Measurements from ENCODE around the gene KCNJ12. TPM values are rescaled to one million over a fixed set of nuclear protein-coding genes. Genes with fewer than 3 reads are reported as not detected.
A peak's percentile ranks its signal among the peaks of the same experiment; 100 is the strongest.
"Not testable (repeated sequence)": the region's sequence is repeated elsewhere in the genome, so short reads cannot be mapped to it uniquely, and the experiment has no call there.

KCNJ12 gene
- total RNA-seq, 1 donor from 2014 or later, result 11.4 TPM

DNA sequence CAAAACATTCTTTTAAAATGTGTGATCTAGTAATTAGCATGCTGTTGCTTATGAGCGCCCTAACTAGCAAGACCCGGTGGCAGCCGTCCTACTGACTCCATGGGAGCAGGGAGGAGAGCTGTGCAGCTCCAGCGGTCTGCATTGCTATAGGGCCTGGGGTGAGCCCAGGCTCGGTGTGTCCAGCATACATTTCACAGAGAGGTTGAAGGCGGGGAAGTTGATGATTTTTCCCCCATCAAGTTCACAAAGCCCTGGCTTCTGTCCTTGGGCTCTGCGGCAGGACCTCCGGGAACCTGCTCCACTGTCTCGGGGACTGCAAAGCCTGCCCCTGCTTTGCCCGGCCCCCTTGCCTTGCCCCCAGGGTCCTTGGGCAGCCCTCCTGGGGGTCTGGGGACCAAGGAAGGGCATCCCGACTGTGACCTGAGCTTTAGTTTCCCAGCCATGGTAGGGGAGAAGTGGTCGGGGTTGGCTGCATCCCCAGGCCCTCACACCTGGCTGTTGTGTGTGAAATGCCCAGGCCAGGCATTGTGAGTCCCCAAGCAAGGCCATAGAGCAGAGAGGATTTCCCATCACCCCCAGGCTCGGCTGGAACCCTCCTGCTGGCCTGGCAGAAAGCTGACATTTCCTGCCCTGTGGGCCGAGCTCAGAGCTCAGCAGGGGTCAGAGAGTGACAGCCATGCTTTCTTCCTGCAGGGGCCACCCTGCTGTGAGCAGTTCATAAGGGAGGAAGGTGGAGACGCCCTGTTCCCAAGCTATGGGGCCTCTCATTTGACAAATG, 24.8 kb downstream of the KCNJ12 start:
- DNase-seq (no peak), ATAC-seq (no peak)
- intact Hi-C loops (cut with micrococcal nuclease), result no loop called here

DNA sequence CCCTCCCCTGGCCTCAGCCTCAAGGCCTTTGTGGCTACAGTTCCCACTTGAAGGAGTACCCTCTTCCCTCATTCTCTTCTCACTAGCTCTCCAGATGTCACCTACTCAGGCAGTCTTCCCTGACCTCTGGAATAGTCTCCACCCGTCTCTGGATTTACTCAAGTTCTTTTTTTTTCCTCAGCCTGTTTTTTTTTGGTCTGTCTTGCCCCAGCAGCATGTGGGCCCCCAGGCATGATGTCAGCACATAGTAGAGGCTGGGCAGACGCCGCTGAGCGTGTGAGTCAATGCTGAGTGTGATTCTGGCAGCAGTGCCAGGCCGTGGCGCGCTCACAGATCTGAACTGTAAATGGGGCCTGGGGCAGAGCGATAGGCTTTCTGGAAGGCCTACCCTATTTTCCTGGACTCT, 26.0 kb downstream of the KCNJ12 start:
- ATAC-seq (peak; percentile 71), DNase-seq (peak; percentile 81)
- intact Hi-C loops (cut with micrococcal nuclease), result not testable (repeated sequence)

DNA sequence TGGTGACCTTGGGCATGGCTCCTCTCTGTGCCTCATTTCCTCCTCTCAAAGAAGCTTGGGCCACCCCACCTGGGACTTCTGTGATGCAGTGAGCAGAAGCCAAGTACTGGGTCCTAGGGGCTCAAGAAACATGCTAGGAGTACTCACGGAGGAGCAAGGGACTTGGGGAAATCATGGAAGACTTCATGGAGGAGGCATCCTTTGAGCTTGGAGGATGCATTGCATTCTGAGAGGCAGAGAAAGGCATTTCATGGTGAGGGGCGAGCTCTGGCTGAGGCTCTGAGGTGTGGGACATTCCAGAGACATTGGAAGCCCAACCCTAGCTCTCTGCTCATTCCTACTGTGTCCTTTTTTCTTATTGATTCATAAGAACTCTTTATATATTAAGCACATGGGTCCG, 26.8 kb downstream of the KCNJ12 start:
- DNase-seq; ATAC-seq; intact Hi-C loops (cut with micrococcal nuclease): not testable (repeated sequence)

DNA sequence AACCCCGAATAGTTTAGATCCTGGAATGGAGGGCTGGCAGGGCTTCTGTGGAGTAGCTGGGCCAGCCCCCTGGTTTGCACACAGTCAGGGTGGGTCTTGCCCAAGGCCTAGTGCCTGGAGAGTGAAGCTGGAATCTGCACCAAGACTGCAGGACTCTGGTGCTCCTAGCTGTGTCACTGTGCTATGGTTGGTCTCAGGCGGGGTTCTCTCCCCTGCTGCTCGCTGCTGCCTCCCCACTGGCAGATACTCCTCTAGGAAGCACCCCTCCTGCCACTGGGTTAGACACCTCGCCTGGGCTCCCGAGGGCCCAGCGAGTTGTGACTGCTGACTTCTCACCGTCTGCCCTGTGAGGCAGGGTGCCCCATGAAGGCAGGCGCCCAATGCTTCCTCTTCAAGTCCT, 27.9 kb downstream of the KCNJ12 start:
- DNase-seq; ATAC-seq; intact Hi-C loops (cut with micrococcal nuclease): not testable (repeated sequence)

DNA sequence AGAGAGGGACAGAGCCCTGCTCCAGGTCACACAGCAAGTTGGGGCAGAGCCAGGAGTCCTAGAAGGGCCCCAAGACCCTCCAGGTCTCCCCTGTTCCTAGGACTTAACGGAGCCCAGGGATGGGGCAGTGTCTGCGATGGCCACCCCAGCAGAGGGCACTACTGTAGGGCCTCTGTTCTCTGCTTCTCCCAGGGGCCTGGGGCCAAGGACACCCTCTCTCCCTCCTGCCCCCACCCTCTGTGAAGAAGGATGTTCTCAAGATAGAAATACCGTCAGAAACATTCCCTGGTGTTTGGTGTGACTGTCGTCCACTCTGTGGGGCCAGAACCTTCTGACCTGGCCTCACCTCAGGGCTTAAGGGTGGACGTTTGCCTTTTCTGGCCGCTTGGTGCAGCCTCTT, 28.4 kb downstream of the KCNJ12 start:
- ATAC-seq; intact Hi-C loops (cut with micrococcal nuclease); DNase-seq: not testable (repeated sequence)

DNA sequence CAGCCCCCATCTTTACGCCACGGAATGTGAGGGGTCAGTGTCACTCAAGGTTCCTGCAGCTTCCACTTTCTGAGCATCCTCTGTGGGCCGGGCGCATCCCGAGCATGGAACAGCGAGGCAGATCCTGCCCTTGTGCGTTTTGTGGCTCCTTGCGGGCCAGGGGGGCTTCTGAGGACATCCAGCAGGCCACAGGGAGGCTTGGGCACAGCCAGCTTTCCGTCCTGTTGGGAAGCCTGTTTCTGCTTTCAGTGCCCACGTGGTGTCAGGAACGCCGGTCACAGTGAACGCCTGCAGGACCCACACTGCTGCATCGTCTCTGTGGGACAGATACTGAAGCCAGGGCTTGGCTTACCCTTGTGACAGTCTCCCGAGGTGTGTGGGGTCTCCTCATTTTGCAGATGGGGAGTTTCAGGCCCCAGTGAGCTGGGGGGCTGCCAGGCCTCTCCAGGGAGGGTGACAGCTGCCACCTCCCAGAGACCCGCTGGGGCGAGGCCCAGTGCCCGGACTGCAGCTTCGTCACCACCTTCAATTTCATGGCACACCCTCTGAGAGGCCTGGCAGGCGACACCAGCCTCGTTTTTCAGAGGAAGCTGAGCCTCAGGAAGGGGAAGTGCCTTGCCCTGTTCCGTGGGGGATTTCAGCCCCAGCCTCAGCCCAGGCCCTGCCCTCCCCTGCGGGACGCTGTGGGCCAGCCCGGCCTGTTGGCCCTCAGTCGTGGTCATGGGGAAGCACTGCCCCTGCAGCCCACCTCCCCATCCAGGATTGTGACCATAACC, 29.0 kb downstream of the KCNJ12 start:
- ATAC-seq (peak; percentile 47), DNase-seq (peak; percentile 43)
- intact Hi-C loops (cut with micrococcal nuclease), result not testable (repeated sequence)

DNA sequence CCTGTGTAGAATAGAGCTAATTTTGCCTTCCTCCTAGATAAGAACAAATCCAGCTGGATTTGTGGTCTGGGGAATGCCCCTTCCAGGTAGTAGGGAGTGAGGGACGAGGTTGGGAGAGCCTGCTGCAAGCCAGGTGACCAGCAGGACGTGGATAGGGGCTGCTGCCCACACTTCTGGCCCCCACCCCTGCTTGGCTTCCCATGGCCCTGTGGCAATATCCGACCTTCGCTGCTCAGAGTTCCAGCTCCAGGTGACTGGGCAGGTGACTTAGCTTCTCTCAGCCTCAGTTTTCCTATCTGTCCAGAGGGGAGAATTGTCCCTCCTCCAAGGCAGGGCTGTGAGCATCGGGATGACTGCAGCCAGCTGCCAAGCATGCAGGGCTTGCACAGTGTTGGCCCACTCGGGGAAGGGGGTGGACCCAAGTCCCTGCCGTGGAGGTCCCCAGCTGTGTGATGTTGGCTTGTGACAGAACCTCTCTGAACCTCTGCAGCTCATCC, 29.8 kb downstream of the KCNJ12 start:
- ATAC-seq; intact Hi-C loops (cut with micrococcal nuclease): not testable (repeated sequence)
- DNase-seq, result peak; percentile 26

DNA sequence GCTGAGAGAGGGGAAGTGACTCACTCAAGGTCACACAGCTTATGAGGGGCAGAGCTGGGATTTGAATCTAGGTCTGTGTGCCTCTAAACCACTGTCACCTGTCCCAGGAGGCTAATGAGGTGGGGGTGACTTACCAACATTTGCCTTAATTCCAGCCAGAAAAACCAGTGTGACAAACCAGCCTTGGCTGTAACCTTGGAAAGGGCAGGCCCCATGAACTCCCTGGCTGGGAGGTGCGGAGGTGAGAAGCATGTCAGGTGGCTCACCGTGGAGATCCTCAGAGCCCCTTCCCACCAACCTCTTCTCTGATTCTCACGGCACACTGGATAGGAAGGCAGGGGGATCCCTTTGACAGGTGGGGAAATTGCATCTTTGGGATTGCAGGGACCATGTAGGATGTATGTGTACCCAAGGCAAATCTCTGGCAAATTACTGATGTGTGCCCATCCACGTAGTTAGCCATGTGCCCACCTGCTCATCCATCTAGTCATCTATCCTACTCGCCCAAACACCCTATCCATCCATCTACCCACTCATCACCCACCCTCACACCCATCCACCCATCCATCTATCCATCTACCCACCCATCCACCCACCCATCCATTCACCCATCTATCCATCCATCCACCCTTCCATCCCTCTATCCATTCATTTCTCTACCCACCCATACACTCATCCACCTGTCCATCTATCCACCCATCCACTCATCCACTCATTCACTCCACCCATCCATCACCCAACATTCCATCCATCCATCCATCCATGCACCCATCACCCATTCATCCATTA, 30.7 kb downstream of the KCNJ12 start:
- ATAC-seq; intact Hi-C loops (cut with micrococcal nuclease): not testable (repeated sequence)
- DNase-seq, result peak; percentile 2

DNA sequence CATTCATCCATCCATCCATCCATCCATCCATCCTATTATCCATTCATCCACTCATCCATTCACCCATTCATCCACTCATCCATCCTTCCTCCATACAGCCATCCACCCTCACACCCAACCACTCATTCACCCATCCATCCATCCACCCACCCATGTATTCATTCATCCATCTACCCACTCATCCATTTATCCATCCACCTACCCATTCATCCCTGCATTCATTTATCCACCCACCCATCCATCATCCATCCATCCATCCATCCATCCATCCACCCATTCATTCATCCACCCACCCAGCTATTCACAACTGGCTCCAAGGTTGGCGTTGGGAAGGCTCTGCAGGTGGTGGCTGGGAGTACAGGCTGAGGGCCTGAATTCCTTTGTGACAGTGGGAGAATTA, 31.6 kb downstream of the KCNJ12 start:
- ATAC-seq; intact Hi-C loops (cut with micrococcal nuclease); DNase-seq: not testable (repeated sequence)

DNA sequence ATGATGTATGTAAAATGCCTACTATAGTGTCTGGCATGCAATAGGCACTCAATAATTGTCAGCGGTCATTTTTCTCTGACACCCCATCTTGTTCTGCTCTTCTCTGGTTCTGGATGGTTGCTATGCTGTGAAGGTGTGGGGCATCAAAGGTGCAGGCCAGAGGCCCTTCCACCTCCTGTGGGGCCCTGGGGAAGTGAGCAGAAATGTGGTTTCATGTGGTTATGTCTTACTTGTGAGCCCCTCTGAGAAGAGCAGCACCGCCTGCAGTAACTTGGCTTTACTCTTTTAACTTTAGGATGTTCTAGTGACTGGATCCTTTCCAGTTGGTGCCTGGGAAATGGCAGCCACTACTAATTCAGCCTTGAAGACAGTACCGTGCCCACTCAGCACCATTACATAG, 32.1 kb downstream of the KCNJ12 start:
- DNase-seq; ATAC-seq; intact Hi-C loops (cut with micrococcal nuclease): not testable (repeated sequence)

DNA sequence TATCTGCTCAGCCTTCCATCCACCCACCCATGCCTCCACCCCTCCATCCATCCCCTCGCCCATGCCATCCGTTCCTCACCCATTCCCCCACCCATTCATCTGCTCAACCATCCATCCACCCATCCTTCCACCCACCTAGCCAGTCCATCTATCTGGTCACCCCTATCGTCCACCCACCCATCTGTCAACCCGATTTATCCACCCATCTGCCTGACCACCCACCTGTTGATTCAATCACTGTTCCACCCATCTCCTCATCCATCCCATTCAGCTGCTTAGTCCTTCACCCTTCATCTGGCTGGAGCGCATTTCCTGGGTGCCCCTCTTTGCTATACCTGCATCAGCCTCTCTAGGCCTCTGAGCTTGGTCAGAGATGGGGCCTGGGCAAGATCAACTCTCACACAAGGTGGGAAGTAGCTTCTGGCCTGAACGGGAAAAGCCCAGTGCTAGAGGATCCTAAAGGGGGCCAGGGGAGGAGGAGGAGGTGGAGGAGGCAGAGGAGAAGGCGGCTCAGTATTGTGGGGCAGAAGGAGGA, 32.7 kb downstream of the KCNJ12 start:
- intact Hi-C loops (cut with micrococcal nuclease); DNase-seq: not testable (repeated sequence)

DNA sequence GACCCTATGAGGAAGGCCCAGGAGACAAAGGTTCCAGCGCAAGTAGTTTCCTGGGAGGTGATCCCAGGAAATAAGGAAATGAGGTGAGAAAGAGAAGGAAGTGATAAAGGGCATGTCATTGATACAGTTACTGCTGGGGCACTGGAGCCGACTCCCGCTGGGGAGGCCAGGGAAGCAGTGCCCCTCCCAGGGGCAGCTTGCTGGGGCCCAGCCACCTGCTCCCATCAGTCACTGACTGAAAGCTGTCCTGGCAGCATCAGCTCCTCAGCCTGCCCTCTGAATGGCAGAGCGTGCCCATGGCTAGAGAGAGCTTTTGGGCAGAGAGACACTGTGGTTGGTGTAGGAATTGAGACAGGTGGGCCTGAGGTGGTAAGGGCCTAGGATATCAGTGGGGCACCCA, 33.2 kb downstream of the KCNJ12 start:
- ATAC-seq; intact Hi-C loops (cut with micrococcal nuclease); DNase-seq: not testable (repeated sequence)

More for the DNA sequence above, 32.7 kb downstream of the KCNJ12 start:
- not testable (repeated sequence) for ATAC-seq

DNA sequence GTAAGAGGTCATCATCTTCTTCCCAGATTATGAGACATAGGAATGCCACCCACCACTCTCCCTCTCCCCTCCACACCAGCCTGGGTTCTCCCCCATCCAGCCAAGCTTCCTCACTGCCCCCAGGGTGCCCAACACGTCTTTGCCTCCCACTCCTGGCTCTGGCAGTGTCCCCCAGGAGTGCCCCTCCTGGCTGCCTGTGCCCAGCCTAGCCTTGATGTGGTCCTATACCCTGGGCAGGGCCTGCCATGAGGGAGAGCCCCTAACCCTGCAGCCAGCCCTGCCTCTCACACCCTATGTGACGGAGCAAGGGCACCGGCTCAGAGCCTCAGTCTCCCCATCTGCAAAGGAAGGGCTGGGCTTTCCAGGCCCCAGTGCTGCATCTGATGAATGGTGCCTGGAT, 33.8 kb downstream of the KCNJ12 start:
- peak; percentile 13 for DNase-seq
- ATAC-seq, result not testable (repeated sequence)

DNA sequence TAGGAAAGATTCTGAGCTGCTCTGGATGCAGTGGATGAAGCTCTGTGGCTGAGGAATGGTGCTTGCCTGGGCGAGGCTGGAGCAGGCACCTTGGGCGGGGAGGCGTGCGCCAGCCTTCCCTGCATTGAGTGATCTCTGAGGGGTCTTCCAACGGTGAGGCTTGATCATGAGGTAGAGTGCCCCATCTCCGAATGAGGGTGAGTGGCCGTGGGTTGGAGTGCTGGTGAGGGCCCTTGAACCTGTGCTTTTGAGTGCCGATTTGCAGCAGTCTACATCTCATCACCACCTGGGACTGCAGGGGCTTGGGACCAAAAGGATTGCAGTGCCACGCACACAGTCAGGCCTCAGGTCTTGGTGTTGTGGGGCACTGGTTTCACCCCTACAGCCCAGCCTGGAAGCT, 34.2 kb downstream of the KCNJ12 start:
- DNase-seq, result peak; percentile 12
- ATAC-seq; intact Hi-C loops (cut with micrococcal nuclease): not testable (repeated sequence)

More for the DNA sequence above, 33.8 kb downstream of the KCNJ12 start:
- intact Hi-C loops (cut with micrococcal nuclease), result not testable (repeated sequence)

DNA sequence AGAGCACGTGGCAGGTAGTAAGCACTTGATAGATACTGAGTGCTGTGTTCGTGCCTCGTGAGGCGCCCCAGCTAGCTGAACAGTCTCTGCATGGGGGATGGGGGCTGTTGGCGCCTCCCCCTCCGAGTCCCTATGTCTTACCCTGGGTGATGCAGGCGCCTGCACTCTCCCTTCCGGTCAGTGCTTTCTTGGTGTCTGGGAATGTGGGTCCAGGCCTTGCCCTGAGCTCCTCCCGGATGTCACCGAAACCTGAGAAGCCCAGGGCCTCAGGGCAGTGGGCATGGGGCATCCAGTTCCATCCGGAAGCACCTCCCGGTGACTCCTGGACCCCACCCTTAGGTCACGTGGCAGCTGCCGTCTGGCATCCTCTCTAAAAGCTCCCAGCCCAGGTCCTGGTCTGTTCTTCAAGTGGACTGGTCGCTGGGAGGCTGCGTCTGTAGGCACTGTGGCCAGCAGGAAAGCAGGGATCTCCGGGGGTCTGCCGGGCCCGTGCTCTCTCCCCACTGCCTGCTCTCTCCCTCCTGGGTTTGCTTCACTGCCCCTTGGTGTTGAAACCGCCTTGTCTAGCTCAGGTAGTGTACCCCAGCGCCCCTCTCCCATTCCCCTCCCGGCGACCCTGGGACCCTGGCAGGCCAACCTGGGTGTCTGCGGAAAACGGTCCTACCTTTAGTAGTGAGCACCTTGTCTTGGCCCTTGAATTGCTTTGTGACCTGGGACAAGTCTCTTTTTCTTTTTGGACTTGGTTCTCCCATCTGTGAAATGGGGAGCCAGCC, 34.9 kb downstream of the KCNJ12 start:
- DNase-seq, result peak; percentile 17
- not testable (repeated sequence) for ATAC-seq

DNA sequence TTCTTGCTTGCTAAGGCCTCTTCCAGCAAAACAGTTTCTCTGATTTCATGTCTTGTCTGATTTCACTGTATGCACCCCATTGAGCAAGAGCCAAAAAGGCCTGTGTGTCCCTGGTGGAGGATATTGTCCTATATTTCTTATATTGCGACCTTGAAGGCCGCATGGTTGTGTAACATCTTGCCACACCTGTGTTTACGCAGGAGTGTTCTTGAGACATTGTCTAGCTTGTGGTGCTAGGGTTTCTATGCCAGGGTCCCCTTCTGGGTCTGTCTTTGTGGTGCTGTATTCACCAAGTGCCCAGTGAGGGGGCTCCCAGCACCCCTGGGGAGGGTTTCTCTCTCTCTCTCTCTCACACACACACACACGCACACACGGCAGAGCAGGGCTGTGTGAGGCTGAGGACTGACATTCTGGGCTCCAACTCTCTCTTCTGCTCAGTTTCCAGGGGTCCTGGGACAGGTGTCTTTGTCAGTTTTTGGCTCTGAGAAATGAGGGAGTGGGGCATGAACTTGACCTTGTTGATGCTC, 35.6 kb downstream of the KCNJ12 start:
- DNase-seq; ATAC-seq; intact Hi-C loops (cut with micrococcal nuclease): not testable (repeated sequence)

More for the DNA sequence above, 34.9 kb downstream of the KCNJ12 start:
- intact Hi-C loops (cut with micrococcal nuclease), result not testable (repeated sequence)

DNA sequence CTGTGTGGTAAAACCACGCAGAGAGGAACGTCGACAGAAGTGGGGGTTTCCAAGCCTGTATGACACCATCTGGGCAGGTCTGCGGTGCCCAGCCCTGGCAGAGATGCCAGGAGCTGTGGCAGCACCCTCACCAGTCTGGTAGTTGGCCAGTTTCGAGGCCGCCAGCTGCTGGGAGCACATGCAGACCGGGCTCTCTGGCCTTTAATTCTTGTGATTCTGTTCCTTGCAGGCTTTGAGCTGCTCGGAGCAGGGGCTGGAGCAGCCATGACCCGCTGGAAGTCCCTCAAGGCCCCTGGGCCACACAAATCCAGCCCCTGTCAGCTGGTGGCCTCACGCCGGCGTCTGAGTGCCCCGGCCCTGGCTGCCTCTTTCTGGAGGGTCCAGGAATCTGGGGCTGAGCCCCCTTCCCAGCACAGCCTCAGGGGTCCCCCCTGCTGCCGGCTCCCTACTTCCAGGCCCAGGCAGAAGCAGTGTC, 36.1 kb downstream of the KCNJ12 start:
- ATAC-seq; intact Hi-C loops (cut with micrococcal nuclease): not testable (repeated sequence)
- peak; percentile 29 for DNase-seq
